ENCODE measurements around the gene FAM219A.

GRCh38 chr9:34440017-34440416 is 18.4 kb downstream of the FAM219A start:
- TF ChIP-seq GATA3 (IDR thresholded peaks at IDR 0.05; ENCODE audit: low read depth, low read length) (no peak), GATA2 (IDR thresholded peaks at IDR 0.05; ENCODE audit: low read depth, low read length) (no peak)

Measured in SH-SY5Y (cell line).